ENCODE measurements around the gene RAD51C.
"Not testable (repeated sequence)": the region's sequence is repeated elsewhere in the genome, so short reads cannot be mapped to it uniquely, and the experiment has no call there.

RAD51C gene

DNA sequence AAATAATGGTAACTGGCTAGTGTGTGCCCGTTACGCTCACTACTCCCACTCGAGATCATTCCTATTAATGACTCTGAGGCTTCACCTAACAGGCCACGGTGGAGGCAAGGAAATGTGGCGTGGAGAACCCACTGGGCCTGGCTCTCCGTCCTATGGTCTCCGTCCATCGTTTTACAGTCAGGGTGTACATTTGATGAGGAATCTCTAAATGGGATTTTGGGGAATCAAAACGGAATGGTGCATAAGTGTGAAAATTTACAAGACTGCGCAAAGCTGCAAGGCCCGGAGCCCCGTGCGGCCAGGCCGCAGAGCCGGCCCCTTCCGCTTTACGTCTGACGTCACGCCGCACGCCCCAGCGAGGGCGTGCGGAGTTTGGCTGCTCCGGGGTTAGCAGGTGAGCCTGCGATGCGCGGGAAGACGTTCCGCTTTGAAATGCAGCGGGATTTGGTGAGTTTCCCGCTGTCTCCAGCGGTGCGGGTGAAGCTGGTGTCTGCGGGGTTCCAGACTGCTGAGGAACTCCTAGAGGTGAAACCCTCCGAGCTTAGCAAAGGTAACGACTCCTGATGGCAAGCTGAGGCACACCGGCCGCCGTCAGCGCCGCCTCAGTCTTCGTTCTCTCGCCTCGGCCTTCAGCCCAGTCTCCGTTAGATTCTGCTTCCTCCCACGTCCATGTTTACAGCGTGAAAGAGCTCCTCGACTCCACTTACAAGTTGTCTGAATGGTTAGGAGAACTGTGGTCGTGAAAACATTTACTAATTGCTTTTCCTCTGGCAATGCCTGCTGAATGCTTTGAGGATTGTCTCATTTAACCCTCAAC, at the start of gene RAD51C:
Gene RAD51C, plus strand, starts transcription at position 364 of the 817 bp plus-strand sequence. Its CDS starts 42 bp downstream, at position 406.
- peak; percentile 84 for DNase-seq

DNA sequence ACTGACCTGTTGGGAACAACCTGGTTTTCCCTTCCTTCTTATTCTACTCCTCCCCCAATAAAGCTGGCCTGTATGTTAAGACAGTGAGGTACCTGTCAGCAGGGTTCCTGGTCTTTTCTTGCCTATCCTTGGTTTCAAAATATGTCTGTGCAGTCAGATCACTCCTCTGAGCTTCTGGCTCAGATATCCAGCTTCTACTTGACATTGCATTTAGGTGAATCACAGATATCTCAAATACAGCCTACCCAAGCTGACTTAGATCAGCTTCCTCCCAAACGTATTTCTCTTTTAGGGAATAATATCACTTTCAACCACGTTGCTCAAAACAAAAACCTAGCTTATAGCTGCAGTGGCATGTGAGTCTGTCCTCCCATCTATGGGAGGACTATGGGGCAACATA, 49.3 kb upstream of the RAD51C start:
- DNase-seq = no peak

DNA sequence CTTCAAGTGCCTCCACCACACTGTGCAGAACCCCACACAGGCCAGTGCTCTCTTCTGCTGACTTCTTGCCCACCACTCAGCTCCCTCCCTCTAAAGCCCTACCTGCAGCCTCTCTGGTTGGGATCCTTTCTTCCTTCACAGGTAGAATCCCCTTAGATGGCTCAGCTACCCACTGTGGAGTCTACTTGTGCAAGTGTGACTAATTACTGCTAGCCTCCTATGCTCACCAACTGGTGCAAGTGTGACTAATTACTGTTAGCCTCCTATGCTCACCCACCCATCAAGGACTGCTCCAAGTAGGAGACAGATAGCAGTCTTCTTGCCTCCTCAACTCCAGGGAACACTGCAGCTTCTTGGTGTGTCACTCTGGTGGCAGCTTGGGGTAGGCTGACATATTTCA, 44.2 kb upstream of the RAD51C start:
- no peak for DNase-seq

DNA sequence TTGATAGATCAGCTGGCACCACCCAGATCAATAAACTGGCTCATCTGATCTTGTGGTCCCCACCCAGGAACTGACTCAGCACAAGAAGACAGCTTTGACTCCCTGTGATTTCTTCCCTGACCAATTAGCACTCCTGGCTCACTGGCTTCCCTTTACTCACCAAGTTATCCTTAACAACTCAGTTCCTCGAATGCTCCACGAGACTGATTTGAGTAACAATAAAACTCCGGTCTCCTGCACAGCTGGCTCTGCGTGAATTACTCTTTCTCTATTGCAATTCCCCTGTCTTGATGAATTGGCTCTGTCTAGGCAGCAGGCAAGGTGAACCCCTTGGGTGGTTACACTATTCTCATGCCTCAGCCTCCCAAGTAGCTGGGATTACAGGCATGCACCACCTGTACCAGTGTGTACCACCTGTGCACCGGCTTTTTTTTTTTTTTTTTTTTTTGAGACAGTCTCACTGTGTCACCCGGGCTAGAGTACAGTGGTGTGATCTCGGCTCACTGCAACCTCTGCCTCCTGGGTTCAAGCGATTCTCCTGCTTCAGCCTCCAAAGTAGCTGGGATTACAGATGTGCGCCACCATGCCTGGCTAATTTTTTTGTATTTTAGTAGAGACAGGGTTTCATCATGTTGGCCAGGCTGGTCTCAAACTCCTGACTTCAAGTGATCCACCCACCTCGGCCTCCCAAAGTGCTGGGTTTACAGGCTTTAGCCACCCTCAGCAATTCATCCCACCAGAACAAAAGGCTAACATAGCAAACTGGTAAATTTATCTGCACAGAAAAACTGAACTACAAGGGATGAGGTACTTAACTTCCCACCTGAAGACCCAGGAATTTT, 34.2 kb upstream of the RAD51C start:
- not testable (repeated sequence) for DNase-seq

DNA sequence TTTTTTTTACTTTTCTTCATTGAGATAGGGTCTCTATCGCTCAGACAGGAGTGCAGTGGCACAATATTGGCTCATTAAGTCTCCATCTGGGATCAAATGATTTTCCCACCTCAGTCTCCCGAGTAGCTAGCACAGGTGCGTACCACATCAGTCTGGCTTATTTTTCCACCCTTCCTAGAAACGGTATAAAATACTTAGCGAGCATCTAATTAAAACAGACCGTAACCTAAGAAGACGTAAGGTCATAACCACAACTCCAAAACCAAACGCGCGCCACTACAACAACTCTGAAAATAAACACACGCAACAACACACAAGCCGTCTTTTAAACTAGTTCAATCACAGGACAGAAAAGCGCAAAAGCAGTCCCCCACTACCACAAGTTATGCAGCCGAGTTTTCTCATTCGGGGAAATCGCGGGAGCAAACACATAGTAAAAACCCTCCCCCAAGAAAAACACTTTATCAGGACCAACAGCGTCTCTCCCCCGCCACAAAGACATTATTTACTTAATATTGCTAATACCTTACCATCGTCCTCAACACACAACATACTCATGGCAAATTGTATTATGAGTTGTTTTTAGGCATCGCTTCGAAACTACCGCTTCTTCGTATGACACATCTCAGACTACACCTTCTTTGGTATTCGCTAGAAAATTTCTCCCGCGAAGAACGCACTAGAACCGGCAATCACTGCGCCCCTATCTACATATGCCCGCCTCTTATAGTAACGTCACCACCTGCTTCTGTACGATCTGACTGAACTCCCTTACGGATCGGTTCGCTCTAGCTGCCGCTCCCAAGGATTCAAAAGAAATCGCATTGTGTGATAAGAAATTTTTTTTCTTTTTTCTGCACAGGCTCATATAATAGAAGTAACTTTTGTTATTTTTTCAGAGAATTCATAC, 33.3 kb upstream of the RAD51C start:
- DNase-seq = peak; percentile 75

DNA sequence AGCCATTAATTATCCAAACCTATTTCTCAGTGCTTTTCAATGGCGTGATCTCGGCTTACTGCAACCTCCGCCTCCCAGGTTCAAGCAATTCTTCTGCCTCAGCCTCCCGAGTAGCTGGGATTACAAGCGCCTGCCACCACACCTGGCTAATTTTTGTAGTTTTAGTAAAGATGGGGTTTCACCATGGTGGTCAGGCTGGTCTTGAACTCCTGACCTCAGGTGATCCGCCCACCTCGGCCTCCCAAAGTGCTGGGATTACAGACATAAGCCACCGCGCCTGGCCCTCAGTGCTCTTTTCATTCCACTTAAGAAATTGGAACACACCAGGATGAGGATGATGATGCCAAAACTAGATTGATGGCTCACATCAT, 32.7 kb upstream of the RAD51C start:
- DNase-seq = not testable (repeated sequence)

DNA sequence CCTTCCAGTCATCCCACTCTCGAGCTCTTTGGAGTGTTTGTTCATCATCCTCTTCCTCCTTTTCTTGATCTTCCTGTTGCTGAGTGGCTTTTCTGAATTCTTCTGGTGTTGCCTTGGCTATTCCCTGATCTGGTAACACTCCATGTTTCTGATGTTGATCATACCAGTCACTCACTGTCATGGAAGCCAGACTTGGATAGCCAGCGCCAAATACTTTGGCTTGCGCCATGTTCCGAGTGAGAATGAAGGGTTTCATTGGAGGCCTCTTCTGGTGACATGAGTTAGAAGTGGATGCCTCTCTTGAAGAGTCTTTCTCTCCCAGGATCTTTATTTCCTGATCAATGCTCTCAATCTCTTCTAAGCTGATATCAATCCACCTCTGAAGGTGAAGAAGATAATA, 31.8 kb upstream of the RAD51C start:
- no peak for DNase-seq

DNA sequence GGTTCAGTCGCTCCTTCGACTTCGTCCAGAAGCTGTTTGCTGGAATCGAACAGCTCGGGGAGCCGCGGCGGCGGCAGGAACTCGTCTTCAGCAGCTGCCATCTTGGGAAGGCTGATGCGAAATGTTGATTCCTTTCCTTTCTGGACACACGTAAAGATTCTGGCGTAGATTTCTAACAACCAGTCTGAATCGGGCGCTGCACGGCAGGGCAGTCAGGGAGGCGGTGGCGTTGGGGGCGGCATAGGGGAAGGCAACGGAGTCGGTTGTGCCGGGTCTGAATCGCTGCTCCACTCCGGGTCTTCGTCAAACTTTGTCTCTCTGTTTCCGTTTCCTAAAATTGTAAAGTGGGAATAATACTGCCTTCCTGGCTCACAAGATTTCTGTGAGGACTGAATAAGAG, 30.9 kb upstream of the RAD51C start:
- DNase-seq = no peak

DNA sequence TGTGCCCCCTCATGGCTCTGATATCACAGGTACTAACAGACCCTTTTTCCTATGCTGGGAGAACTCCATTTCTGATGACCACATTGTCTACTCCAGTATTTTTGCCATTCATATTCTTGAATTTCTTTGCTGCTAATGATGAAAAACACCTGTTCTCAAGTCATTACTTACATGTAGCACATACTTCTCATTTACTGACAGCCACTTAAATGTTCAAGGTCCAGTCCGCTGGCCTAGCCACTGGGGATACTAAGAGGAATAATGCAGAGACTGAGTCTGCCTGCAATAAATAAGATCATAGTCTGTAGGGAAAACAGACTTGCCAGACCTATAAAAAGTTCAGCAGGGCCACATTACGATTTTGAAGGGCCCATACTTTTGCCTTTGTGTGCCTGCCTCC, 28.1 kb upstream of the RAD51C start:
- no peak for DNase-seq

DNA sequence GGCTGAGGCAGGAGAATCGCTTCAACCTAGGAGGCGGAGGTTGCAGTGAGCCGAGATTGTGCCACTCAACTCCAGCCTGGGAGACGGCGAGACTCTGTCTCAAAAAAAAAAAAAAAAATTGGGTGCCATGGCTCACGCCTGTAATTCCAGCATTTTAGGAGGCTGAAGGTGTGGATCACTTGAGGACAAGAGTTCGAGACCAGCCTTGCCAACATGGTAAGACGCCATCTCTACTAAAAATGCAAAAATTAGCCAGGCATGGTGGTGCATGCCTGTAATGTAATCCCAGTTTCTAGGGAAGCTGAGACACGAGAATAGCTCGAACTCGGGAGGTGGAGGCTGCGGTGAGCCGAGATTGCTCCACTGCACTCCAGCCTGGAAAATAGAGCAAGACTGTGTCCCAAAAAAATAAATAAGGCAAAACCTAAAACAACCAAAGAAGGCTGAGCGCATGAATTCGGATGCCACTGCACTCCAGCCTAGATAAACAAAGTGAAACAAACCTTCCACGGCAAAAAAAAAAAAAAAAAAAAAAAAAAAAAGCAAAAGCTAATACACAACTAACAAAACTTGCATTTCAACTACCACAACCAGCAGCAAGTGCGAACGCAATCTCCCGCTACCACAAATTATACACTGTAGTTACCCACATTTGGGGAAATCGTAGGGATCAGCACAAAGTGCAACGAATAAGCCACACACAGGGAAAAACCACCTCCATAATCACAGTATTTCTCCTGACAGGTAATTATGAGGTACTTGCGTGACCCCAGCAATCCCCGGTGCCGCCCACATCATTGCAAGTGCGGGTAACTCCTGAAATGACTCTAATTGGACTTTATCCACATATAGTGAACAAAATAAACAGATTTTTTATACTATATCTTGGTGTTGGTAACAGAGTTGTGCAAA, 26.2 kb upstream of the RAD51C start:
- no peak for DNase-seq

DNA sequence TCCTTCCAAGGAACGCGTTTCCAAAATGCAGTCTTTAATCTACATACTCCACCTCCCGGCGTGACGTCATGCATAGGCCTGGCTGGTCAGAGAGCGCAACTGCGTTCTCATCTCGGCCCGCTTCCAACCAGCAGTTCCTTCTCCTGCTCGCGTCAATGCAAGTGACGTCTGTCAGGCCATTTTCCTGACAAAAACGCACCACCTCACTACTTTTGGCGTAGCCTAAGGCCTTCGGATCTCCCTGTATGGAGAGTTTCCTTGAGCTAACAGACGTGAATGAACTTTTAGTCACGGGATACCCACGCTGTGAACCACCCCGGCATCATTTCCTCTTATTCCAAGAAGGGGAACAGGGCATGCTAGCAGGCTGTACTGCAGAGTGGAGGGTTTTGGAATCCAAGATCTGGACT, 25.5 kb upstream of the RAD51C start:
- DNase-seq = peak; percentile 18

DNA sequence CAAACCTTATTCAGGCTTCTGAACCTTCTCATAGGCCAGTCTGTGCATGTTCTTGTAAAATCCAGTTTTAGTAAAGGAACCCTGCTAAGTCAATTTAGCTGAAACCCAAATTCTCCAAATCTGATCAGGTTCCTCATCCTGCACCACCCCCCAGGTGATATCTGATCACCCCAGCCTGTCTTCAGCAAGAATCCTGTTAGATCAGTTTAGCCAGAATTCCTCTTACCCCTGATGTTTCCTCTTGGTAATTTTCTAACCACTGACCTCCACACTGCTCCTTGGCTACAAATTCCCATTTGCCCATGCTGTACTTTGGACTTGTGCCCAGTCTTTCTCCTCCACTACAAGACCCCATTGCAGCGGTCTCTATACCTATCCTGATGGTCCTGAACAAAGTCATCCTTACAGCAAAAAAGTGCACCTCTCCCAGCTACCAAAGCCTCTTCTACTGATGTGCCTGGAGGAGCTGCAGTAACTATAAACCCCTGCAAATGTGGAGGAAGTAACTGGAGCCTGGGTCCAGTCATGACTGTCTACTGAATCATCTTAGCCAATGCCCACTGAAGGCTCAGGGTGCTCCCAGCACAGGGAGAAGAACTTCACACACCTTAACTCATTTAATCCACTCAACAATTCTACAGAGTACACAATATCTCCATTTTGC, 24.3 kb upstream of the RAD51C start:
- DNase-seq = no peak

DNA sequence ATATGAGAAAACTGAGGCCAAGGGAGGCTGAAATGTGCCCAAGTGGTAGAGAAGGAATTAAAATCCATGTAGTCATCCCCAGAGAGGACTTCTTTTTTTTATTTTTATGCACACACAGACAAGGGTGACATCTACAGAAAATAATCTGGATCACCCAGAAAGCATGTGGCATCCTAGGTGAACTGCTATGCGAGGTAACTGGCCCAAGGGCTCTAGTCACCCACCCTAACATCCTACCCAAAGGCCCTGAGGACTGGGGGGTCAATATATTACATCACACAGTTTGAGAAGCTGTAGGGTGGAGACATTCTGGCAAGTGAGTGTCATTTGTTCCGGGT, 23.8 kb upstream of the RAD51C start:
- no peak for DNase-seq

DNA sequence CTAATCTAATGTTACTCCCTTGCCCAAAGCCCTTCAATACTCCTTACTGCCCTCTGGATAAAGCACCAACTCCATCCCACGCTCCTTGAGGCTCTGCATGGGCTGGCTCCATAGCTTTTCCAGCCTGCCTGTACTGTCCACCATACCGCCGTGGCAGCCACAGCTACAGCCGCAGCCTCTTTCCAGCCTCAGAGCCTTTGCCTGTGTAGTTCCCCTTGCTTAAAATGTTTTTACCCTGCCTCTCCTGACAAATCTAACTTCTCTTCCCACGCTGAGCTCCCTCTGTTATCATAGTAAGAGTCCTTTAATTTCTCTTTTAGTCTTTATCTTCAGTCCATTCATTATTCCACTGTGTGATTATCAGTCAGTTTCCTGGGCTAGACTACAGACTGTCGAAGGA, 22.5 kb upstream of the RAD51C start:
- no peak for DNase-seq

DNA sequence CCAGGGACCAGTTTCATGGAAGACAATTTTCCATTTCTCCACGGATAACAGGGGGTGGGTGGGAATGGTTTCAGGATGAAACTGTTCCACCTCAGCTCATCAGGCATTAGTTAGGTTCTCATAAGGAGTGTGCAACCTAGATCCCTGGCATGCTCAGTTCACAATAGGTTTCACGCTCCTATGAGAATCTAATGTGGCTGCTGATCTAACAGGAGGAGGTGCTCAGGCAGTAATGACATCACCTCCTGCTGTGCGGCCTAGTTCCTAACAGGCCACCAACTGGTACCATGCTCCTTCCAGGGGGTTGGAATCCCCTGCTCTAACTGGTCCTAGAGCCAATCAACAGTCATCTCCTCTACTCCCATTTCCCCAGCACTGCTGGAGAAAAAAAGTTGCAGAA, 20.4 kb upstream of the RAD51C start:
- DNase-seq = no peak

DNA sequence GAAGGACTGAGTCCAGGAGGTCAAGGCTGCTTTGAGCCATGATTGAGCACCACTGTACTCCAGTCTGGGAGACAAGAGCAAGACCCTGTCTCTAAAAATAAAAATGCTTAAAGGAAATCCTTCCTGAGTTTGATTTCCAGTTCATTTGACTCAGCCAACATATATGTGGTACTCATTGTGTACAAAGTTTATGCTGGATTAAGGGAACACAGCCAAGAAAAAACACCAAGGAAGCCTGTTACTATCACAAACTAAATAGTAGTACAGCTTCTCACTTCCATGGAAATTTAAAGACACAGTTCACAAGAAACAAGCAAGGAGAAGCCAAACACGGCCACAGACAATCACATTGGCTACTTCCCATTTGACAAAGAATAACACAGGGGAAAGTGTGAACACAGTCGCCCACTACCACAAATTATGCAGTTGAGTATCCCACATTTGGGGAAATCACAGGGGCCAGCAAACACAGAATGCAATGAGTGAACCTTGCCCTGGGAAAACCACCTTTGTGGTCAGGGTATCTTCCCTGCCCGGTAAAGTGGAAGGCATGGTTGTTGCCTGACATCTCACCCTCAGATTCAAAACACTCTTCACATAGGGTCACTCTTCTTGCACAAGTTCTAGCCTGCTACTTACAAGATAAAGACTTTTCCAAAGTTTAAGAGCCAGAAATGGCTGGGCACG, 15.1 kb upstream of the RAD51C start:
- no peak for DNase-seq

DNA sequence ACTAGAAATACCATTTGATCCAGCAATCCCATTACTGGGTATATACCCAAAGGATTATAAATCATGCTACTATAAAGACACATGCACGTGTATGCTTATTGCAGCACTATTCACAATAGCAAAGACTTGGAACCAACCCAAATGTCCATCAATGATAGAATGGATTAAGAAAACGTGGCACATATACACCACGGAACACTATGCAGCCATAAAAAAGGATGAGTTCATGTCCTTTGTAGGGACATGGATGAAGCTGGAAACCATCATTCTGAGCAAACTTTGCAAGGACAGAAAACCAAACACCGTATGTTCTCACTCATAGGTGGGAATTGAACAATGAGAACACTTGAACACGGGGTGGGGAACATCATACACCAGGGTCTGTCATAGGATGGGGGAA, 14.1 kb upstream of the RAD51C start:
- DNase-seq = not testable (repeated sequence)

DNA sequence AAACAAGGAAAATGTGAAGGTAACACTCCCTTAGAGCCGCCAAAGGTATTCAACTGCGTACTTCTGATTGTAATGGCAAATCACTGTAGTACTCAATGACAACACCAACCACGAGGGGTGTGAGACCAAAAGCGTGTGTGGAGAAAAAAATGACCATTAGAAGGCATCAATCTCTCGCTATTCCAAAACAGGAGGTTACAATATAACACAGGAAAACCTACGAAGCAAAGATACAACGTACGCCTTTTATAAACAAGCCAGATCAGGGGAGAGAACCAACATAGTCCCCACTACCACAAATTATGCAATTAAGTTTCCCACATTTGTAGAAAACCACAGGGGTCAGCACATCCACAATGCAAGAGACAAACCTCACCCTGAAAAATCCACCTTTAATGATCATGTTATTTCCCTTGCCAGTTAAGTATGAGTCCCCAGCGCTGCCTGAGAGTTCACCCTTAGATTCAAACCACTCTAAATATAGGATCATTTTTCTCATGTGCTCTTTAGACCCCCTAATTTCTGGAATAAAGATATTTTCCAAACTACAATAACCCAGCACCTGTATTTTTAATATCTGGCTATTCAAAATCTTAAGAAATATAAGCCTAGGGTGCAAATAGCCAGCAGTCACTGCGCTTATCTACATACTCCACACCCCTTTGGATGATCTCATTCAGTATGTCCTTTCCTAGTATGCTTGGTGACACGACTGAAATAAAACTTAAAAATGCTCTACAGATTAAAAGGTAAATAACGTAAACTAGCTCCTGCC, 13.0 kb upstream of the RAD51C start:
- no peak for DNase-seq

DNA sequence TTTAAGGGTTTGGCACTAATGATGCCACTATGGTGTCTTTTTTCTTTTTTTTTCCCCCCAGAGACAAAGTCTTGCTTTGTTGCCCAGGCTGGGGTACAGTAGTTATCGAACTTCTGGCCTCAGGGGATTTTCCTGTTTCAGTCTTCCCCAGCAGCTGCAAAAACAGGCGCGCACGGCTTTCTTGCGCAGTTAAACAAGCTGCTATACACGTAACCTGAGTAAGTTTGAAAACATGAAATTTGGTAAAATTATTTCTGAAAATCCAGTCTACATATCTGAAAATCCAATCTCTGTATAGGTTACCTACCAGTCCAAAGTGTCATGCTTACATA, 12.4 kb upstream of the RAD51C start:
- no peak for DNase-seq

DNA sequence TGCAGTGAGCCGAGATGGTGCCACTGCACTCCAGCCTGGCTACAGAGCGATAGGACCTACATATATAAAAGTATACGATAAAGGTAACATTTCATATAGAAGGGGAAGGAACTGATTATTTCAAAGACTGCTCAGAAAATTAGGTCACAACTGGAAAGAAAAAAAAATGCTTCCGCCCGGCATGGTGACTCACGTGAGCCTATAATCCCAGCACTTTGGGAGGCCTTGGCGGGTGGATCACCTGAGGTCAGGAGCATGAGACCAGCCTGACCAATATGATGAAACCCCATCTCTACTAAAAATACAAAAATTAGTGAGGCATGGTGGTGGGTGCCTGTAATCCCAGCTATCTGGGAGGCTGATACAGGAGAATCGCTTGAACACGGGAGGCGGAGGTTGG, 8.4 kb upstream of the RAD51C start:
- no peak for DNase-seq
